Erythroblast (primary cell): Measurements from ENCODE around the gene POU2F2.

ENCODE experiments used
- GATA1 ChIP-seq: IDR thresholded peaks from 2 replicates; pipeline ENCODE4 v1.6.1; 2011; ENCODE audit warnings: low read depth, mild to moderate bottlenecking, control low read depth, low read length, moderate library complexity
- POLR2A ChIP-seq: IDR thresholded peaks from 2 replicates; pipeline ENCODE4 v1.6.1; 2011; ENCODE audit warnings: mild to moderate bottlenecking, low read length

- TF ChIP-seq POLR2A (no peak), GATA1 (no peak)
These were observed 38.5 kb upstream of the POU2F2 start for GRCh38 chr19:42170715-42171114.
